Measurements from ENCODE around the gene ASB6.
A peak's percentile ranks its signal among the peaks of the same experiment; 100 is the strongest.

Gene ASB6

DNA sequence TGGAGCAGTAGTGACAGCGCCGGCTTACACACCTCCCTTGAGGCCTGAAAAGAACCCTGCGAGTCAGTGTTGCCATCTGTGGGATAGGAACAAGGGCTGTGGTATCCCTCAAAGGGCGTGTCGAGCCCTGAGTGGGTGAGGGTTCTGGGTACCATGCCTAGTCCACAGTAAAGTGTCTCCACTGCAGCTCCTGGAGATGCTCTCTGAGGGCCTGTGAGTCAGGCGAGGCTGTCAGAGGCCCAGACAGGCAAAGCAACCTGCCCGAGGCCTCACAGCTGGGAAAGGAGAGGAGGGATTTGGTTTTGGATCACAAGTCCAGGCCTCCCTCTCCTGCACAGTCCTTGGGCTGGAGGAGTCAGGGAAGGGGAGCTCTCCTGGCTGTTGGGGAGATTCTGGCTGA is 29.6 kb upstream of the ASB6 start:
- no peak overlapping the region for H3K9ac ChIP-seq (ENCODE audit: low read length)
- H3K27ac ChIP-seq (ENCODE audit: low read depth, low read length): no peak overlapping the region
- H3K23ac ChIP-seq (ENCODE audit: low read length): no peak overlapping the region
- no peak overlapping the region for H3K18ac ChIP-seq (ENCODE audit: low read length)
- H3K4ac ChIP-seq (ENCODE audit: low read depth, low read length): no peak overlapping the region
- no peak overlapping the region for H2AK5ac ChIP-seq (ENCODE audit: low read length)
- H3K4me1 ChIP-seq (ENCODE audit: control insufficient read depth, low read depth, low read length): peaks cover 2% of the 10 kb centered on the region
- H3K4me3 ChIP-seq (ENCODE audit: low read length): no peak overlapping the region
- no peak overlapping the region for H4K8ac ChIP-seq (ENCODE audit: low read depth, low read length)
- no peaks in the 10 kb centered on the region for H3K79me2 ChIP-seq (ENCODE audit: control insufficient read depth, insufficient read depth, low read length)
- DNase-seq: no peak
- H2BK5ac ChIP-seq (ENCODE audit: low read length): no peak overlapping the region
- H2BK15ac ChIP-seq (replicated peaks; ENCODE audit: low read depth): no peak overlapping the region
- no peak overlapping the region for H3K56ac ChIP-seq (ENCODE audit: low read length)
- no peak overlapping the region for H3K4me2 ChIP-seq (ENCODE audit: low read length)
- no peak overlapping the region for H2BK120ac ChIP-seq (ENCODE audit: low read depth, low read length)
- no peak overlapping the region for H4K5ac ChIP-seq (ENCODE audit: low read length)
- no peaks in the 10 kb centered on the region for H3K79me1 ChIP-seq (ENCODE audit: low read length)
- H3K27me3 ChIP-seq (ENCODE audit: insufficient read depth, low read length, poor library complexity): no peaks in the 10 kb centered on the region
- H3K36me3 ChIP-seq (ENCODE audit: control insufficient read depth, insufficient read depth, low read length): no peaks in the 10 kb centered on the region
- WGBS (ENCODE audit: extremely low coverage, insufficient coverage, low lambda C conversion rate): no CpG with 5 or more reads among the region's 7 CpGs

DNA sequence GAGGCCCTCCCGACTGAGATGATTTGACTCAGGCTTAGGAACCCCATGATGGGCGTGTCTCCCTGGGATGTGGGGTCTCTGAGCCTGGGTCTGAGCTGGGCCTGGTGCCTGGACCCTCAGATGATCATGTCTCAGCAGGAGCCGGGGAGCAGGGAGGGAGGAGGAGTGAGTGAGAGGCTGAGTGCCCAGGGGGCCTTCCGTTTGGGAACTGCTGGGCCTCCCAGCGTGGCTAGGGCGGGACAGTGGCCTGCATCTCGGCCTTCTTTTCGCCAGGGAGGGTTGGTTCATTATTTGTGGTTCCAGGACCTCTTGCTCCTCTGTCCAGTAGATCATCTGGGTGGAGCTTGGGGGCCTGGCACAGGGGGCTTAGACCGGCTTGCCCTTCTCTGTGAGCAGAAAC is 29.1 kb upstream of the ASB6 start:
- no peak overlapping the region for H3K56ac ChIP-seq (ENCODE audit: low read length)
- H3K4ac ChIP-seq (ENCODE audit: low read depth, low read length): no peak overlapping the region
- no CpG with 5 or more reads among the region's 9 CpGs for WGBS (ENCODE audit: extremely low coverage, insufficient coverage, low lambda C conversion rate)
- no peak overlapping the region for H3K23ac ChIP-seq (ENCODE audit: low read length)
- H3K4me3 ChIP-seq (ENCODE audit: low read length): no peak overlapping the region
- no peak overlapping the region for H2AK5ac ChIP-seq (ENCODE audit: low read length)
- no peak overlapping the region for H2BK15ac ChIP-seq (replicated peaks; ENCODE audit: low read depth)
- H3K4me2 ChIP-seq (ENCODE audit: low read length): no peak overlapping the region
- no peak overlapping the region for H4K5ac ChIP-seq (ENCODE audit: low read length)
- peaks cover 2% of the 10 kb centered on the region for H3K4me1 ChIP-seq (ENCODE audit: control insufficient read depth, low read depth, low read length)
- no peaks in the 10 kb centered on the region for H3K79me2 ChIP-seq (ENCODE audit: control insufficient read depth, insufficient read depth, low read length)
- no peaks in the 10 kb centered on the region for H3K36me3 ChIP-seq (ENCODE audit: control insufficient read depth, insufficient read depth, low read length)
- no peak overlapping the region for H2BK5ac ChIP-seq (ENCODE audit: low read length)
- no peak overlapping the region for H3K9ac ChIP-seq (ENCODE audit: low read length)
- H3K27me3 ChIP-seq (ENCODE audit: insufficient read depth, low read length, poor library complexity): no peaks in the 10 kb centered on the region
- no peak for DNase-seq
- no peak overlapping the region for H4K8ac ChIP-seq (ENCODE audit: low read depth, low read length)
- no peaks in the 10 kb centered on the region for H3K79me1 ChIP-seq (ENCODE audit: low read length)
- H3K27ac ChIP-seq (ENCODE audit: low read depth, low read length): no peak overlapping the region
- H2BK120ac ChIP-seq (ENCODE audit: low read depth, low read length): no peak overlapping the region
- H3K18ac ChIP-seq (ENCODE audit: low read length): no peak overlapping the region

DNA sequence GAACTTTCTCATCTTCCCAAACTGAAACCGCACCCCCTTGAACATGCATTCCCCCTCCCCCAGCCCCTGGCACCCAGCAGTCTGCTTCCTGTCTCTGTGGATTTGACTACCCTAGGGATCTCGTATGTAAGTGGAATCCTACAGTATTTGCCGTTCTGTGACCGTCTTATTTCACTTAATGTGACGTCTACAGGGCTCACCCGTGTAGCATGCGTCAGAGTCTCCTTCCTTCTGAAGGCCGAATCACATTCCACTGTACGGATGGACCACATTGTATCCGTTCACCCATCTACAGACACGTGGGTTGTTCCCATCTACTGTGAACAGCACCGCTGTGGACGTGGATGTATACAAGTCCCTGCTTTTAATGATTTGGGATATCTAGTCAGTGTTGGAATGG is 28.0 kb upstream of the ASB6 start:
- Histone ChIP-seq H4K5ac (ENCODE audit: low read length) (no peak overlapping the region), H2BK15ac (replicated peaks; ENCODE audit: low read depth) (no peak overlapping the region), H3K36me3 (ENCODE audit: control insufficient read depth, insufficient read depth, low read length) (no peaks in the 10 kb centered on the region), H3K9ac (ENCODE audit: low read length) (no peak overlapping the region), H3K27me3 (ENCODE audit: insufficient read depth, low read length, poor library complexity) (no peaks in the 10 kb centered on the region), H3K23ac (ENCODE audit: low read length) (no peak overlapping the region), H4K8ac (ENCODE audit: low read depth, low read length) (no peak overlapping the region), H3K4me2 (ENCODE audit: low read length) (no peak overlapping the region), H3K4me3 (ENCODE audit: low read length) (no peak overlapping the region), H3K79me1 (ENCODE audit: low read length) (no peaks in the 10 kb centered on the region), H3K27ac (ENCODE audit: low read depth, low read length) (no peak overlapping the region), H2BK120ac (ENCODE audit: low read depth, low read length) (no peak overlapping the region), H3K56ac (ENCODE audit: low read length) (peak overlapping the region; percentile 65), H3K4ac (ENCODE audit: low read depth, low read length) (no peak overlapping the region), H2AK5ac (ENCODE audit: low read length) (no peak overlapping the region), H2BK5ac (ENCODE audit: low read length) (no peak overlapping the region), H3K4me1 (ENCODE audit: control insufficient read depth, low read depth, low read length) (peaks cover 2% of the 10 kb centered on the region), H3K79me2 (ENCODE audit: control insufficient read depth, insufficient read depth, low read length) (no peaks in the 10 kb centered on the region), H3K18ac (ENCODE audit: low read length) (no peak overlapping the region)
- no peak for DNase-seq
- no CpG with 5 or more reads among the region's 13 CpGs for whole genome bisulfite sequencing (ENCODE audit: extremely low coverage, insufficient coverage, low lambda C conversion rate)

DNA sequence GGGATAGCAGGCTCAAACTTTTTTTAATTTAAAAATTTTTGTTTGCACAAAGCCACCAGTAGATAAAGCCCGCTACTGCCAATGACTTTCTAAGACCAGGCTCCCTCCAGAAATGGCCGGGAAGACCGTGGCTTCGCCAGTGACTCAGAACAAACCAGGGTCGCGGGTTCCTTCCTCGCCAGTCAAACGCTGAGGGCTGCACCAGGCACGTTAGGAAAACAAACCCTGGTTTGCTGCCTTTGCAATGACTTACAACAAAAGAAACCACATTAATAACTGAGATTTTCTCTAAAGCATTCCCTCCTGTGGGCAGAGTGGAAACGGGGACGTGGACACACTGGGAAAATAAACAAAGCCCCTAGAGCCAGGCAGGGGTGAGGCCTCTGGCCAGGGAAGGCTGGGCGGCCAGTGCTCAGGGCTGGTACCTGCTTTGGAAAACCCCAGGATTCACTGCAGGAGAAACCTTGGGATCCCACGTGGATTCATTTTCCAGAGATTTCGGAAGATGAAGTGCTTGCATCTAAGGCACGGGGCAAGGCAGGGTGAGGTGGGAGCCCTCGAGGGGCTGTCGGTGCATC is 27.3 kb upstream of the ASB6 start:
- Histone ChIP-seq H4K5ac (ENCODE audit: low read length) (no peak overlapping the region), H3K4me2 (ENCODE audit: low read length) (no peak overlapping the region), H3K4ac (ENCODE audit: low read depth, low read length) (no peak overlapping the region), H3K4me1 (ENCODE audit: control insufficient read depth, low read depth, low read length) (peaks cover 2% of the 10 kb centered on the region), H3K79me1 (ENCODE audit: low read length) (no peaks in the 10 kb centered on the region), H2BK5ac (ENCODE audit: low read length) (no peak overlapping the region), H3K36me3 (ENCODE audit: control insufficient read depth, insufficient read depth, low read length) (no peaks in the 10 kb centered on the region), H4K8ac (ENCODE audit: low read depth, low read length) (no peak overlapping the region), H3K4me3 (ENCODE audit: low read length) (no peak overlapping the region), H2BK120ac (ENCODE audit: low read depth, low read length) (no peak overlapping the region), H3K27ac (ENCODE audit: low read depth, low read length) (no peak overlapping the region), H3K18ac (ENCODE audit: low read length) (no peak overlapping the region), H3K56ac (ENCODE audit: low read length) (peak overlapping the region; percentile 10), H3K9ac (ENCODE audit: low read length) (no peak overlapping the region), H3K27me3 (ENCODE audit: insufficient read depth, low read length, poor library complexity) (no peaks in the 10 kb centered on the region), H2AK5ac (ENCODE audit: low read length) (no peak overlapping the region), H3K23ac (ENCODE audit: low read length) (no peak overlapping the region), H3K79me2 (ENCODE audit: control insufficient read depth, insufficient read depth, low read length) (no peaks in the 10 kb centered on the region), H2BK15ac (replicated peaks; ENCODE audit: low read depth) (no peak overlapping the region)
- DNase-seq: no peak
- no CpG with 5 or more reads among the region's 17 CpGs for WGBS (ENCODE audit: extremely low coverage, insufficient coverage, low lambda C conversion rate)

DNA sequence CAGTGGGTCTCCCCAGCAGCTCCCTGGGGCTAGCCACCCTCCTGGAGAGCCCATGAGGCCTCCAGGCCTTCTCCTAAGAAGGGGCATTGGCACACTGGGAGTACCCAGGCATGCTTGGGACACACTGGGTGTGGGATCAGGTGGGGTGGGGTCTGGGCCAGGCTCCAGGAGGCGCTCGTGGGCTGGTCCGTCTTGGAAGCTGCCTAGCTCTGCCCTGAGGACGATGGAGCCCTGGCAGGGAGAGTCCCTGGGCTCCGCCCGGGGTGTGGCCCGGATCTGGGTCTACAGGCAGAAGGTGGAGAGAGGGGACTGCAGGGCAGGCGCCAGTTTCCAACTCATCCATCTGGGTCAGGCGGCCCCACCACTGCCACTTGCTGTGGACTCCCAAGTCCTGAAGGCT is 25.9 kb upstream of the ASB6 start:
- Histone ChIP-seq H2BK15ac (replicated peaks; ENCODE audit: low read depth) (no peak overlapping the region), H3K4me2 (ENCODE audit: low read length) (no peak overlapping the region), H3K36me3 (ENCODE audit: control insufficient read depth, insufficient read depth, low read length) (no peaks in the 10 kb centered on the region), H4K5ac (ENCODE audit: low read length) (no peak overlapping the region), H4K8ac (ENCODE audit: low read depth, low read length) (no peak overlapping the region), H2AK5ac (ENCODE audit: low read length) (no peak overlapping the region), H3K56ac (ENCODE audit: low read length) (no peak overlapping the region), H2BK5ac (ENCODE audit: low read length) (no peak overlapping the region), H2BK120ac (ENCODE audit: low read depth, low read length) (no peak overlapping the region), H3K18ac (ENCODE audit: low read length) (no peak overlapping the region), H3K4ac (ENCODE audit: low read depth, low read length) (no peak overlapping the region), H3K23ac (ENCODE audit: low read length) (no peak overlapping the region), H3K79me2 (ENCODE audit: control insufficient read depth, insufficient read depth, low read length) (no peaks in the 10 kb centered on the region), H3K27me3 (ENCODE audit: insufficient read depth, low read length, poor library complexity) (no peaks in the 10 kb centered on the region), H3K79me1 (ENCODE audit: low read length) (no peaks in the 10 kb centered on the region), H3K9ac (ENCODE audit: low read length) (no peak overlapping the region), H3K27ac (ENCODE audit: low read depth, low read length) (no peak overlapping the region), H3K4me3 (ENCODE audit: low read length) (no peak overlapping the region), H3K4me1 (ENCODE audit: control insufficient read depth, low read depth, low read length) (peaks cover 2% of the 10 kb centered on the region)
- no peak for DNase-seq
- WGBS (ENCODE audit: extremely low coverage, insufficient coverage, low lambda C conversion rate): no CpG with 5 or more reads among the region's 9 CpGs

DNA sequence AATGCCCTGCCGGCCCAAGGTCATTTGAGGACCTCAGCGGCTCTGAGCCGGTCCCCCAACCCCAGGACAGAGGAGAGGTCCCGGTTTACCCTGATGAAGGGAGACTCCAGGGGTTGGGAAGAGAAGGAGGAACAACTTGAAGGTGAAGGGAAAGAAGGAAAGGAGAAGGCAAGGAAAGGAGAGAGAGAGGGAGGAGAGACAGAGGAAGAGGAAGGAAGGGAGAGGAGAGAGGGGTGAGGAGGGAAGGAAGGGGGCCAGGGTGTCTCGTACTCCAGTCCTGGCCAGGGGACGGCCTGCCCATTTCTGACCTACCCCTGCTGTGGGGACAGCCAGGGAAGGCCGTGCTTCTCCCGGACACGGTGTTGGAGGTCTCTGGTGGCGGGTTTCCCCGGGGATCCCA is 25.4 kb upstream of the ASB6 start:
- peaks cover 2% of the 10 kb centered on the region for H3K4me1 ChIP-seq (ENCODE audit: control insufficient read depth, low read depth, low read length)
- no peak overlapping the region for H3K4me2 ChIP-seq (ENCODE audit: low read length)
- no peak overlapping the region for H3K23ac ChIP-seq (ENCODE audit: low read length)
- H2AK5ac ChIP-seq (ENCODE audit: low read length): no peak overlapping the region
- H4K5ac ChIP-seq (ENCODE audit: low read length): no peak overlapping the region
- WGBS (ENCODE audit: extremely low coverage, insufficient coverage, low lambda C conversion rate): no CpG with 5 or more reads among the region's 11 CpGs
- no peaks in the 10 kb centered on the region for H3K79me1 ChIP-seq (ENCODE audit: low read length)
- H2BK15ac ChIP-seq (replicated peaks; ENCODE audit: low read depth): no peak overlapping the region
- H3K27me3 ChIP-seq (ENCODE audit: insufficient read depth, low read length, poor library complexity): no peaks in the 10 kb centered on the region
- no peaks in the 10 kb centered on the region for H3K36me3 ChIP-seq (ENCODE audit: control insufficient read depth, insufficient read depth, low read length)
- no peak overlapping the region for H3K27ac ChIP-seq (ENCODE audit: low read depth, low read length)
- no peak overlapping the region for H3K9ac ChIP-seq (ENCODE audit: low read length)
- H3K18ac ChIP-seq (ENCODE audit: low read length): no peak overlapping the region
- no peak overlapping the region for H3K4ac ChIP-seq (ENCODE audit: low read depth, low read length)
- H4K8ac ChIP-seq (ENCODE audit: low read depth, low read length): no peak overlapping the region
- DNase-seq: no peak
- H2BK120ac ChIP-seq (ENCODE audit: low read depth, low read length): no peak overlapping the region
- no peak overlapping the region for H3K56ac ChIP-seq (ENCODE audit: low read length)
- no peak overlapping the region for H3K4me3 ChIP-seq (ENCODE audit: low read length)
- no peak overlapping the region for H2BK5ac ChIP-seq (ENCODE audit: low read length)
- H3K79me2 ChIP-seq (ENCODE audit: control insufficient read depth, insufficient read depth, low read length): no peaks in the 10 kb centered on the region

Data from mesendoderm (in vitro differentiated cells).